GM12878 (cell line): ENCODE results near the gene ETF1. TPM values are rescaled to one million over a fixed set of nuclear protein-coding genes. Genes with fewer than 3 reads are reported as not detected.

ENCODE experiments used
- CBX3 ChIP-seq: fragments of 200-600 bp; sonication (generic); IDR thresholded peaks from 2 replicates; pipeline ENCODE4 v1.6.1; 2016; ENCODE audit warnings: low read depth, borderline replicate concordance
- CREB1 ChIP-seq: IDR thresholded peaks from 2 replicates; pipeline ENCODE4 v1.6.1; 2012; ENCODE audit warnings: low read depth, mild to moderate bottlenecking, inconsistent platforms
- CREM ChIP-seq: IDR thresholded peaks from 2 replicates; pipeline ENCODE4 v1.6.1; 2014; ENCODE audit warnings: antibody characterized with exemption, low read depth
- IRF3 ChIP-seq: fragments of 450-650 bp; IDR thresholded peaks from 2 replicates; pipeline ENCODE4 v1.6.1; 2014; ENCODE audit warnings: mild to moderate bottlenecking
- PML ChIP-seq: IDR thresholded peaks from 2 replicates; pipeline ENCODE4 v1.6.1; 2012; ENCODE audit warnings: low read length, inconsistent platforms
- POLR2A ChIP-seq: IDR thresholded peaks from 2 replicates; pipeline ENCODE4 v1.6.1; 2011; ENCODE audit warnings: low read depth, mild to moderate bottlenecking, low read length
- POLR2AphosphoS5 ChIP-seq: IDR thresholded peaks from 2 replicates; pipeline ENCODE4 v1.6.1; 2011; ENCODE audit warnings: mild to moderate bottlenecking, low read length, inconsistent platforms
- SMAD1 ChIP-seq: fragments of 450-650 bp; IDR thresholded peaks from 2 replicates; pipeline ENCODE4 v1.6.1; 2018; ENCODE audit warnings: mild to moderate bottlenecking, low read depth; ENCODE audit not compliant: partially characterized antibody
- ZBTB11 ChIP-seq: fragments of 450-650 bp; formaldehyde crosslinking; IDR thresholded peaks from 2 replicates; pipeline ENCODE4 v1.5.0; 2022; ENCODE audit warnings: mild to moderate bottlenecking, missing genetic modification characterization
- polyA plus RNA-seq, 11 experiments: library from polyadenylated mRNA; depleted of rRNA in 4 of 11; unstranded in 6 of 11; stranded (reverse) in 5 of 11; fragments of >200 nt; fragmentation: Nextera tagmentation in 4 of 11; fragmentation: Illumina TruSeq in 1 of 11; extraction: Ambion mirVana in 4 of 11; extraction: Trizol in 1 of 11; gene quantifications; 1 replicate in 1 of 11; 2 replicates in 10 of 11; pipeline versions ENCODE4 v1.2.1 to v1.2.3, GENCODE V29; 2011 to 2016; ENCODE audit warnings: inconsistent platforms in 2 of 11, missing spikeins in 2 of 11, low read depth in 1 of 11
- total RNA-seq, 4 experiments: library from RNA; depleted of rRNA in 3 of 4; stranded (reverse); fragments of >200 nt in 3 of 4; fragmentation: Illumina TruSeq in 1 of 4; extraction: Trizol in 1 of 4; gene quantifications; 2 replicates each; pipeline versions ENCODE4 v1.2.1 to v1.2.3, GENCODE V29; 2013 to 2021

The ETF1 gene
- total and polyA plus RNA-seq, 10 of the 15 experiments (the other 5 are each of a cell fraction or from before 2014, with no cell fraction given), result 29.8 to 145 (median 108) TPM

GRCh38 chr5:138464388-138465260 is 78.4 kb downstream of the ETF1 start (continued):
- TF ChIP-seq POLR2AphosphoS5 (peak; percentile 63), PML (no peak), SMAD1 (no peak), CREM (no peak), CREB1 (no peak), ZBTB11 (CRISPR knock-in tag) (no peak), IRF3 (no peak), POLR2A (peak; percentile 67; the same call in 1 of the 2 replicates), CBX3 (no peak)
